Central memory CD4-positive, alpha-beta T cell (primary cell): ENCODE measurements around the gene CYB561D1.

Source experiments
- DNase-seq: peaks from one replicate; pipeline ENCODE4 v3.0.0; 2022

CYB561D1 gene

DNA sequence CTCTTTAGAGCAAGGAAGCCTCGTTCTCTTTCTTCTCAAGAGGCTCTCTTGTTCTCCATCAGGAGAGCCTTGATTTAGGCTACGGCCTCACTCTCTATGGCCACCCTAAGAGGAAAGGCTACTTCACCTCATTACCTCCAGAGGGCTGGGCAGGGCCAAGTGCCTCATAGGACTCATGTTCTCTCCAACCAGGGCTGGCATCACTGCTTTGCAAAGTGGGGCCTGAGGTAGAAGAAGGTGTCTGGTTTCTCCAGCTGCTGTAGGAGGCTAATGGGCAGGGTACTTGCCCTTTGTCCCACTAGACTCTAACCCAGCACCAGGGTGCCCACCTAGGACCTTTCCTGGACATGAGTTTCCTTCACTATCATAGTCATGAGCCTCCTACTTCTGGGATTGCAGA, 12.2 kb upstream of the CYB561D1 start:
- no peak for DNase-seq

DNA sequence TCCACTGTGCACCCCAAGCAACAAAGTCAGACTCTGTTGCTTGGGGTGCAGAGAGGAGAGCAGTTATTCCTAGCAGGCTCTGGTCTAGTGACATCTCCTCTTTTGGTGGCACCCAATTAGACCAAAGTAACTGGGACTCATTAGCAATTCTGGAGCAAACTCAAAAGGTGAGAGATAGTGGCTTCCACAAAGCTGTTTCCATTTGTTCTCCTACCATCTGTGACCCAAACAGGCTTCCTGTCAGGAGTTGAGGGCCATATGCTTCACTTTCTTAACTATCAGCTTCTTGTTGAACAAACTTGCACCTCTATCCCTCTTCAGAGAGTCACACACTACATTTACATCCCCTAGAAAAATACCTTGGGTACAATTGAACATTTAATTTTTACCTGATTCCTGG, 11.7 kb upstream of the CYB561D1 start:
- DNase-seq = no peak

DNA sequence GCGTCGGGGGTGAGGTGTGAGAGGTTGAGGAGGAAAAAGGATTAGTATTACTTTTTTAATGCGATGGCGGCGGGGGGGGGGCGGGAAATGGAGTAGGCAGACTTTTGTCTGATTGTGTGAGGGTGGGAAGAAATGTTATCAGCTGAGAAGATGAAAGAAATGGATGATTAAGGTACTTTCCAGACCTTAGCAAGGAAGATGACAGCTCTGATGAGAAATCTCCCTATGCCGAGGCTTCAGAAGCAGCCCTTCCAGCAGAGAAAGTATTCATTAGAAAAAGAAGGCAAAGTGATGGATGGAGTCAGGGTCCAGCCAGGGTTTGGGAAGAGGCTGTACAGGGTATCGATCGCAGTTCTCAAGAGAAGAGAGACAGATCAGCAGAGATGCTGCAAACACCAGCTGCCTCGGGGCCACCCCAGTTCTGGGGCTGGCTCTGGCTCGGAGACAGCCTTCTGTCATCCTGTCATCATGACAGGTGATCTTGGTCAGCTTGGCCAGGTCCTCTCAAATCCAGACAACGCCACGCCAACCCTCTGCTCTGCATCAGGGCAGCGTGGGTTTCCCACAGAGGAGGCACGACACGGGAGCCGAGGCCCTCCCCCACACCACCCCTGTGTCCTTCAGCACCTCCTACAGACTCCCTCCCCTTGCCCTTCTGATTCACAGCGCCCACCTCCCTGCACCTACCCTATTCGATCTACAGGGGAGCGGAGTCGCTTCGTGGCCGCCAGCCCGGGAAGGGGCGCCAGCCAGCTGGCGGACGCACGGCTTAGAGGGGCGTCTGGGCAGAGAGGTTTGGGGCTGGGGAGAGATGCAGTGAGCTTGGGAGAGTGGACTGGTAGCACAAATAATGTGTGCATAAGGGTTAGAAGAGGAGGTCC, 10.9 kb upstream of the CYB561D1 start:
- DNase-seq = peak; percentile 38

DNA sequence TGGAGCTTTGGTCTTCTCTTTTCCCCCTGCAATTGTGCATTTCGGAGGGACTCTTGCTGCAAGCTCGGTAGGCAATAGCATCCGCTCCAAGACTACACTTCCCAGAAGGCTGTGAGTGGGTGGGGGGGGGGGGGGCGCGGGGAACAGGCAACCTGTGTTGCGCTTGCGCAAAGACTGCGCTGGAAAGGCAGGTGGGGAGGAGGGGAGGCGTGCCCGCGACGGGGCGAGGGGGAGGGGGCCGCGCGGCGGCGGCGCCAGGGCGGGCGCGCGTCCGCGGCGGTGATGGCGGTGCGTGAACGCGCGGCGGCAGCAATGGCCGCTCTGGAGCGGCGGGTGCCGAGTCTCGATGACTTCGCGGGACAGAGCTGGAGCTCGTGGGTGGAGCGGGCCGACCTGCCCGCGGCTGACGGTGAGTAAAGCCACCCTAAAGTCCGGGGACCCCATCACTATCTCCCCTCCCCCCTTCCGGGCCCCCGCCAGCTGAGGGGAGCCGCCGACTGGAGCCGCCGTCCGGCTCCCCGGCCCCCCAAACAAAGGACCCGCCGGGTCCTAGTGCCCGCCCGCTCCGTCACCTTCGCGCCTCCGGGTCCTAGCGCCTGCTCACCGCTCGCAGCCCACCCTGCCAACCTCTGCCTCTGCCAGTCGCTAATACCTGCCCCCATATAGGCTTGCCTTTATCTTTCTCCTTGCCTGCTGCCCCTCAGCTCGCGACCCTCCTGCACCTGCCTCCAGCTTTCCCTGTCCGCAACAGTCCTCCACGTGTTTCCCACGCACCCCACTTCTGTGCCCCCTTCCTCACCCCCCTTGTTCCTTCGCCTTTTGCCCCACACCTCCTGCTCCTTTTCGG, 10.0 kb upstream of the CYB561D1 start, which contains the start of gene ATXN7L2:
TSS of gene ATXN7L2 (plus strand) at position 234 of the 847 bp plus-strand sequence. CDS start at position 283, 49 bp downstream.
- DNase-seq = peak; percentile 91

DNA sequence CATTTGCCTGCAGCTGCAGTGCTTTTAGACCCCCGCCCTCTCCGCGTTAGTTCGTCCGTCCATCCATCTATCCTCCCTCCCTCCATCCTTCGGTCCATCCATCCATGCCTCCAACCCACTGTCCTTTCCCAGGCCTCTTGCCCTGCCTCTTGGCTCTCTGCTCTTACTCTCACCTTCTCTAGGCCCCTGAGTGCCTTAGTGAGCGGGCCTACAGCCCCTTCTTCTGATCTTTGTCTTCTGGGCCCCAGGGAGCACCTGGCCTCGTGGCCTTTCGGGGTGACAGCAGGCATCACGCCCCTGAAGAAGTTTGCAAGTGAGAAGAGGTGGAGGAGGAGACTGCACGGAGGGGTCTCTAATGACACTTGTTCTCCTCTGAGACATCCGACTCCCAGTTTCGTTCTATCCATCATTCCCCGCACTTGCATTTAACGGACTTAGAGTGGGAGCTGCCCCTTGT, 9.3 kb upstream of the CYB561D1 start:
- no peak for DNase-seq

DNA sequence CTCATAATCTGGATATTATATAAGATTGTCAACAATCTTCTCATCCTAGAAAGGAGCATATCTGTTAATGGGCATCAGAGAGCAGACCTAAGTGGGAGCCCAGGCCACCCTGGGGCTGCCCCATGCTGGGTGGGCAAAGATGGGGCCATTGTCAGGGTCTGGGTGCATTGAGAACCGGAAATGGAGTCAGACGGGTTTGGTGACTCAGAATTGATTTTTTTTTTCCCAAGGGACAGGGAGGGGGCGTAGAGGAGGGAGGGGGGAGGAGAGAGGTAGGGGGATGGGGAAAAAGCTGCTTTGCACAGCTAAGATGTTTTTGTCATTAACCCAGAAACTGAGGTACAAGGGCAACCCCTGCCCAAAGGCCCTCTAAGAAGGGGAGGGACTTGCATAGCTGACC, 8.9 kb upstream of the CYB561D1 start:
- no peak for DNase-seq

DNA sequence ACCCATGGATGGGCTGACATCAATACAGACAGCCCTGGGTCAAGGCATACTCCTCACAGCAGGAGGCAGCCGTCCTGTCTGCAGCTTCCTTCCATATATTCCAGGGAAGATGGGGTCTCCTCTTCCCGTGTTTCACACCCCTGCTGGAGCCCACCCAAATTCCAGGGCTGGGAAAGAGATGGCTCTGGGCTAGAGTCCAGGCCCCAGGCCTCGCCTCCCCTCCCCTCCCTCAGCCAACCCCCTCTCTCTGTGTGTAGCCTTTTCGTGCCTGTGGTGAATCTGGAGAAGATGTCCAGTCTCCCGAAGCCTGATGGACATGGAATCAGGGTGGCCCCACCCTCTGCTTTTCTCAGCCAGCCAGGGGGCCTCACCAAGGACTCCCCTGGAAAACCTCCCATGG, 6.6 kb upstream of the CYB561D1 start:
- DNase-seq = no peak

DNA sequence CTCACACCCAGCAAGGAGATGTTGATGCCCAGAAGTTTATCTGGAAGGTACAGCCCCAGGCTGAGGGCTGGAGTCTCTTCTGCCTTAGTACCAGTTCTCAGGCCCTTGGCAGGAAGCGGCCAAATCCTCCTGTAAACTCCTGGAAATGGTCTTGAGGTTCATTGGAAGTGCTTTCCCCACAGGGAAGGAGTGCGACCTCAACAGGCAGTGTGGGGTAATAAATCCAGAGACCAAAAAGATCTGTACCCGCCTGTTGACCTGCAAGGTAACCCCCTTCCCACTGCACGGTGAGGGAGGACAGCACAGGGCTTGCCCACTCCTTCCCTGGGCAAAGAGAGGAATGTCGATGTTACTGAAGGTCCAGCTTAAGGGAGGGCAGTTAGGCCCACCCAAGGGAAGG, 5.7 kb upstream of the CYB561D1 start:
- DNase-seq = no peak

DNA sequence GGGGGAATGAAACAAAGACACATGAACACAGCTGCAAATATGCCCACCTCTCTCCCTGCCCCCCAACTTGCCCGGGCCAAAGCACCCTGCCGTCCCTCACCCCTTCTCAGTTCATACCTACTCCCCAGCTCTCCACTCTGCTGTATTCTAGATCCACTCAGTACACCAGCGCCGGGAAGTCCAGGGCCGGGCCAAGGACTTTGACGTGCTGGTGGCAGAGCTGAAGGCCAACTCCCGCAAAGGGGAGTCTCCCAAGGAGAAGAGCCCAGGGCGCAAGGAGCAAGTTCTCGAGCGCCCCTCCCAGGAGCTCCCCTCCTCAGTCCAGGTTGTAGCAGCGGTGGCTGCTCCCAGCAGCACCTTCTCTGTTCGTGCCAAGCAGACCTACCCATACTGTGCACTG, 5.2 kb upstream of the CYB561D1 start:
- DNase-seq = no peak

DNA sequence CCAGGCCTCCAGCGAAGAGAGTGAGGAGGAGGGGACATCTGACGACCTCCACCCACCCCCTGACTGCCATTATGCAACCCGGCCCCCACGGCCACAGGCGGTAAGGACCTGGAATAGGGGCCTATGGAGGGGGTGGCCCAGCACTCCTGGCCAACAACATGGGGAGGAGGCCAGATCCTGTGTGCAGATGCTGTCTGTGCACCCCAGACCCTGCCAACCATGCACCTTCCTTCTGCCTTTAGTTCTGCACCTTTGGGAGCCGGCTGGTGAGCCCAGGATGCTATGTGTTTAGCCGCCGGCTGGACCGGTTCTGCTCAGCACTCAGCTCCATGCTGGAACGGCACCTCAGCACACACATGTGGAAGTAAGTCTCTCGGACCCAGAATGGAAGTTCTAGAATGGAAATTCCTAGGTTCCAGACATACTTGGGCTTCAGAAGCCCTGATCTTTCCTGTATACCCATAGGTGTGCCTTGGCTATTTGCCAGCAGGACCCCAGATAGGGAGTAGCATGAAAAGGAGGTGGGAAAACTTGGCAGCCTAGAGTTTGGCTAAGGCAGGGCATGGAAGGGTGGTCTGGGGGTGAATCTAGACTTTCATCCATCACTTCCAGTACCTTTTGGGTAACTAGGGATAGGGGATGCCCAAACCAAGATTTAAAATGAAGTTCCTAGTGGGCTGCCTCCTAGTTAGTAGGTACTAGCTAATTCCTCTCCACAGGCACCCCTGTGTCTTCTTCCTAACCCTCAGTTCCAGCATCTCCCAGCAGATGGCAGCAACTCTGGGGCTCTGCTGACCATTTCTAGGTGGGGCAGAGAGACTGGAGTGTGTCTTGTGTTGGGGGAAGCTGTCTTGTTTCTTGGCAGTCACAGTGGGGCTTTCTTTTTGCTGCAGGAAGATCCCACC, 3.6 kb upstream of the CYB561D1 start:
- peak; percentile 54 for DNase-seq

DNA sequence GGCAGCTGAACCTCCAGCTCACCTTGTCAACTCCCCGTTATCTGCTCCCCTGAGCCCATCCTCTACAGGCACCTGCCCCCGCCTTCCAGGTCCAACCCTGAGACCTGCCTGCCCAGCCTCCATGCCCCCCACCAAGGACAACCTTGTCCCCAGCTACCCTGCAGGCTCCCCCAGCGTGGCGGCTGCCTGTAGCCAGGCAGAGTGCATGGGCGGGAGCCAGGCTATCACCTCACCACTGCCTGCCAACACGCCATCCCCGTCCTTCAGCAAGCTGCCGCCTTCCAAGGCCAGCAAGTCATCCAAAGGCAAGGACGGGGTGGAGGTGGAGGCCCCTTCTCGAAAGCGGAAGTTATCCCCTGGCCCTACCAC, 3.0 kb upstream of the CYB561D1 start:
- DNase-seq = no peak

DNA sequence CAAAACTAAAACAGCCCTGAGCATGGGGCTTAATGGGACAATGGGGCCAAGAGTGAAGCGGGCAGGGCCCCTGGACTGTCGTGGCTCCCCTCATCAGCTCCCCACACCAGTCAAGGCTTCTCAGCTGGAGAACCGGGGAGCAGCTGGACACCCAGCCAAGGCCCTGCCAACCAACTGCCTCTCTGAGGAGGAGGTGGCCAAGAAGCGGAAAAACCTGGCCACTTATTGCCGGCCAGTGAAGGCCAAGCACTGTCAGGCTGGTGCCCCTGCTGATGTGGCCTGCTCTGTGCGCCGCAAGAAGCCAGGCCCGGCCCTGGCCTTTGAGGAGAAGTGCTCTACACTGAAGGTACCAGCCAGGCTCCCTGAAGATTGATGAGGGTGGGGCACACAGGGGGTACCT, 2.5 kb upstream of the CYB561D1 start:
- DNase-seq = no peak

DNA sequence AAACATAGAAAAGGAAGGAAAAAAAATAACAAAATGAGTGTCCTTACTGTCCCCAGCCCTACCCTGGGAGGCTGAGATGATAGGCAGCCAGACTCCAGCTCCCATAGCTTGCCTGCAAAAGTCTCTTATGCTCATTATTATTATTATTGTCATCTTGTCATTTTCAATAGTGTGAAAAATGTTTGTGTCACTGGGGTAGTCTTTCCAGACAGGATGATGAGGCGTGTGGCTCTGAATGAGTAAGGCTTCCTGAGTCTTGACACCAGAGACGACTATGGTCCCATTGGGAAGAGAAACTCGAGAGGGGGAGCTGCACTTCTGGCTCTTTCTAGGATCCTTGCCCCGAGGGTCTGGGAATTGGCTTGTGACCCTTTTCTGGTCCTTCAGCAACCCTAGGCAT, 1.1 kb upstream of the CYB561D1 start:
- no peak for DNase-seq

DNA sequence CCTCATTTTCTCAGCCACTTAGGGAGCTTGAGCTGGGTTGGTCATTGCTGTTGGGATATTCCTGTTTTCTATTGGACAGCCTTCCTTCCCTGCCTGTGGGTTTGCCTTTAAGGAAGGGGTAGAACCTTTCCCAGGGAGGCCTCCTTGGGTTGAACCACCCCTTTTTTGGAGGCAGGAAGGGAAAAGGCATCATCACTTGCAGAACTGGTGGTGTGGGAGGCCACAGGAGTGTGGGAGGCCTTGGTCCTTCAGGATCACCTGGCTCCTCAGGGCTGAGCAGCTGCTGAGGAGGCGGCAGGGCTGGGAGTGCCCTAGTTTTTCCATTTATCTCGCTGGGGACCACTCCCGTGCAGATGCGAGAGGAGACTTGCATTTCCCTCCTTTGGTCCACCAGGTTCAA, 667 bp upstream of the CYB561D1 start:
- no peak for DNase-seq

DNA sequence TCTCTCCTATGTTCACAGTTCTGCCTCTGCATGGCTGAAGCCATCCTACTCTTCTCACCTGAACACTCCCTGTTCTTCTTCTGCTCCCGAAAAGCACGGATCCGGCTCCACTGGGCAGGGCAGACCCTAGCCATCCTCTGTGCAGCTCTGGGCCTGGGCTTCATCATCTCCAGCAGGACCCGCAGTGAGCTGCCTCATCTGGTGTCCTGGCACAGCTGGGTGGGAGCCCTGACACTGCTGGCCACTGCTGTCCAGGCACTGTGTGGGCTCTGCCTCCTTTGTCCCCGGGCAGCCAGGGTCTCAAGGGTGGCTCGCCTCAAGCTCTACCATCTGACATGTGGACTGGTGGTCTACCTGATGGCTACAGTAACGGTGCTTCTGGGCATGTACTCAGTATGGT, 1.8 kb downstream of the CYB561D1 start:
- no peak for DNase-seq

DNA sequence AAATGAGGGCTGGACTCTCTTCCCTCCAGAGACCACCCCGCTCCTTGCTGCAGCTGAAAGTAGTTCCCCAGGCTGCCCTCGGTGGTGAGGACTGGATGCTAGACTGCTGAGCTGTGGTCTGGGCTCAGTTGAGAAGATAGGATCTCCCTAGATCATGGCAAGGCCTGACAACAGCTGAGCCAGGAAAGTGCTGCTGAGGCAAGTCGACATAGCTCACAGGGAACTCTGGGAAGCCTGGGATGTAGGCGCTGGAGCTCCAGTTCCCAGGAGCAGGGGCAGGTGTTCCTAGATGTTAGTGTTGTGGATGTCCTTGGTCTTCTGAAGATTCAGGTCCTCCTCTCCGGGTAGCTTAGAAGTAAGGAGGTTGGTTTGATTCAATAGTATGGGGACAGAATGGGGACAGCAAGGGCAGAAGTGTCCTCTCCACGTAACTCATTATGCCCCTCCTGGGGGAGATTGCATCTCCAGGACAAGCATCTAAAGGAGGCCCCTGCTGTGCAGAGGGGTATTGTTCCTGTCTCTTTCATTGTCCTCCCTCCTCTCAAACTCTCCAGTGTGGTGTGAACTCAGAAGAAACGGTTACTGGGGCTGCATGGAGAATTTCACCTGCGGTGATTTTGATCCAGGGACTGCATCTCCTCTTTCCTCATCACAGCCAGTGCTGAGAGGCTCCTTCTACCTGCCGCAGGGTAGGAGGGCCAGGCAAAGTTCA, 3.7 kb downstream of the CYB561D1 start:
- DNase-seq = no peak

DNA sequence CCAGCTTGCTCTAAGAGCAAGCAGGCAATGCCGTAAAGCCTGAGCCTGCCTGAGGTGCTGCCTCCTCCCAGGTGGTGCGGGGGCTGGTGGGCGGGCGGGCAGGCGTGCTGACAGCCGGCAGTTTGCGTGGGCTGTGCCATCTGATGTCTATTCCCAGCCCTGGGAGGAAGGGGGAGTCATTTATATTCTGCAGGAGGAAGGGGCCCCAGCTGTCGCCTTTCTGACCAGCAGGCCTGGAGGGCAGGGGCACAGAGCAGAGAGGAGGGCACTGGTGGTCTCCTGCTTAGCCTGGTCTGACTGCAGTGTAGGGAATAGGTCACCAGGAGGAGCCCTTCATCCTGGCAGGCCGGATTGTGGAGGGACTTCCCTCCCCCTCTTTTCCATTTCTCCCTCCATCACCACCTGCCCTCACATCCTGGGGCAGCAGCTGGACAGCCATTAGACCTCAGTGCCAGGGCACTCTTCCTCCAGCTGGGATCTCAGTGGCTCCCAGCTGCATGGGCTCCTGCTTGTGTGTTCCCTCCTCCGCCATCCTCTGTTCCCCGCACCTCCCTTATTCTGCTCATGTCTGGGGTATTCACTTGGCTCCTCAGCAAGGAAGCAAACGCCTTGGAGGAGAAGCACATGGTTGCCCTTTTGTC, 4.4 kb downstream of the CYB561D1 start:
- no peak for DNase-seq

DNA sequence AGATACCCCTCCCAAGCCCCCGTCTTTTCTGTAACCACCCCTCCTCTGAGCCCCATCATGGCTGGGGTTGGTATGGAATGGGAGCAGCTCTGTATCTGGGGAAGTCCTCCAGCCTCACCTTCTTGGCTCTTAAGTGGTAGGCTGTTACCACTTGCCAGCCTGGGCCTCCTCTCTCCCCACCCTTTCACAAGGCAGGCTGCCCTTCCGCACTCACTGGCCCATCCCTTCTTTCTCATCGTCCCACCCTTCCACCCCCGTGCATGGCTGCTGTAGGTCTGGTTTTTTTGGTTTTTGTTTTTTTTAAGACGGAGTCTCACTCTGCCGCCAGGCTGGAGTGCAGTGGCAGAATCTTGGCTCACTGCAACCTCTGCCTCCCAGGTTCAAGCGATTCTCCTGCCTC, 5.2 kb downstream of the CYB561D1 start:
- no peak for DNase-seq

DNA sequence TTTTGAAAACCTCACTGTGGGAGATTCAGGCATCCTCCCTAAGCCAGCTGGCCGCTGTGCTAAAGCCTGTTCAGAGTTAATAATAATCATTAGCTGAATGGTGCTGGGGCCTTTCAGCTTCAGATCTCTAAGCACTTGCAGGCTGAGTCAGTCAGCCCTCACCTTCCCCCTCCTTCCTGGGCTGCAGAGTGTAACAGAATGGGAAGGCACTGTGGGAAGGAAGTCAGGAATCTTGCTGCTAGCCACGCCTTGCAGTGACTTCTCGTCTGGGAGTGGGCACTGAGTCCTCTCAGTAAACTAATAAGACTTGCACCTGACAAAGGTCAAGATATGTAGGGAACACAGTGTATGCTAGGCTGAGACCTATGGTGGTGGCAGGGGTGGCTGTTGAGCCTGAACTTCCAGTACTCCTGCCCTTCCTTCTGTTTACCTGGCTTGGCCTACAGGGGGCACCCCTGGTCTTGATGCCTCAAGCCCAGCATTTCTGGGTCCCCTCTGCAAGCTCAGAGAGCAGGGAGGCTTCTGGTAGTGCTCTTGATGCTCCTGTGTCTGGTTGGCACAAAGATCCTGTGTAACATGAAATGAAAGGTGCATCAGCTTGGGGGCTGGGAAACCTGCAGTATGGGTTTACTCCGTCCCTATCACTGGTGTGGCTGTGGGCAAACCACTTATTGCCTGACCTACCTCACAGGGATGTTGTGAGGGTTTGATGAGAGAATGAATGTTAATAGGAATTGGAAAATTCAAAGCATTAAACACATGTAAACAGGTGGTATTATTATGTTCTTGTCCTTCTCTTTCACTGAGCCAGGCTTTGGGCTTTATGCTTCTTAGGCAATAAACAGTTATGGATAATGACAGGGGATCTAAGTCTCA, 6.0 kb downstream of the CYB561D1 start:
- DNase-seq = peak; percentile 58

DNA sequence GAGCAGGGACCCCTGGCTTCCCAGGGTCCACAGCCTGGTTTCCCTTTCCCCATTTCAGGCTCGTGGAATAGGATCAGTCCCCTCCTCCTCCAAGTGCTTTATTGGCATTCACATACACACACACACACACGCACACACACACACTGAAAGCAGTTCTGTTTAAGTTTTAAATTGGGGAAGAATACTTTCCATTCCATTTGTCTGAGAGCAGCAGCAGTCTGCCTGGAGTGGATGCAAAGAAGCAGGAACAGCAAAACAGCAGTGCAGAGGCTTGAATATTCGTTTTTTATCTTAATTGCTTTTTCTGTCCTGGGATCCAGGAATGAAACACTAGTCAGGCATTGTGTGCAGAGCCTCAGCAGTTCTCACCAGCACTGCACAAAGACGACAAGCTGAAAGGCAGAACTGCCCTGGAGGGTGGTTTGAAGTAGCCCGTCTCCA, 7.1 kb downstream of the CYB561D1 start:
- DNase-seq = no peak
